ENCODE measurements around the gene SCUBE1.

Gene SCUBE1

DNA sequence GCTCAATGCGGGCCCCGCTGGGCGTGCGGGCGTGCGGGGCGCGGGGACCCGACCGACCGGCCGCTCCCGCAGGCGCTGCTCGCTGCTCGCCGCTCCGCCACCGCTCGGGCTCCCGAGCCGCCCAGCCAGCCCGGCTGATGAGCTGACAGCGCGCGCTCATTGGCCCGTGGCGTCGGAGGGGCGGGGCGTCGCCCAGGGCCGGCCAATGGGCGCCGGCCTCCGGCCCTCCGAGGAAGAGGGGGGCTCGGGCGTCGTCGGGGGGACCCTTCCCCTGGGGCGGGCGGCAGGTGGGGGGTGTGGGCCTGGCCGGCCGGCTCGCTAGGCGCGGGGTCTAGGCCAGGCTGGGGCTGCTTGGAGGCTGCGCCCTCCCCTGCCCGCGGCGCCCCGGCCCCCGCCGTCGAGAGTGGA is at the start of gene SCUBE1:
TSS of gene SCUBE1 (minus strand) at position 111 of the 408 bp plus-strand sequence. CDS start 111 bp downstream, outside the sequence.
- Histone ChIP-seq H3K36me3 (ENCODE audit: control insufficient read depth in 1 of 2, insufficient read depth in 2 of 2, low read length in 2 of 2) (no peaks in the 10 kb centered on the region), H3K4me1 (ENCODE audit: control insufficient read depth in 1 of 2, insufficient read depth in 2 of 2, low read length in 2 of 2) (peaks cover 0 to 9% of the 10 kb centered on the region in 2 donors), H3K9me3 (ENCODE audit: control insufficient read depth in 1 of 2, low read length in 2 of 2) (no peaks in the 10 kb centered on the region), H3K4me3 (ENCODE audit: low read depth in 1 of 2, low read length in 2 of 2) (peak within 1 kb of the TSS in 1 of 2 donors; percentile 38), H3K27ac (ENCODE audit: low read length) (no peak within 1 kb of the TSS), H3K27me3 (ENCODE audit: low read depth, low read length) (peaks cover 22% of the 10 kb centered on the region)

DNA sequence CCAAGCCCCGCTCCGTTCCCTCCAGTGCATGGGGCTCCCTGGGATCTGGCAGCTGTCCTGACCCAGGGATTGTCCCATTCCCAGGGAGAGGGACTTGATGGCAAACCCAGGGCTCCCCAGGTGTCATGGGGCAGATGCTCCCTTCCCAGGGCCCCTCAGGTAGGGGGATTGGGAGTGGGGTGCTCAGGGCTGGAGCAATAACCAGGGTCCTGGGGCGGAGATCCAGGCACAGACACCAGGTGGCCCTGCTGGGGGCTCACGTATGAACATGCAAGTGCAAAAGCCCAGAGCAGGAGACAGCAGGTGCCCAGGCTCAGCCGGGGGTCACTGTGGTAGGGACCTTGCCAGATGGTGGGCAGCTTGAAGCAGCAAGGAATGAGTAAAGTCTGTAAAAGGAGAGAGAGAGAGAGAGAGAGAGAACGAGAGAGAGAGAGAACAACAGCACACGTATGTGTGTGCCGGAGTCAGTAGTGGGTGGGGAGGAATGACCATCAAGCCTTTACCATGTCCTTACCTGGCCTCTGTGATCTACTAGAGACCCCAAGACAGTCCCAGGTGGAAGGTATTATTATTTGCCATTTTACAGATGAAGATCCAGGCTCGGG is 49.3 kb upstream of the SCUBE1 start:
- Histone ChIP-seq H3K27ac (ENCODE audit: low read length) (no peak overlapping the region), H3K36me3 (ENCODE audit: control insufficient read depth in 1 of 2, insufficient read depth in 2 of 2, low read length in 2 of 2) (no peaks in the 10 kb centered on the region), H3K9me3 (ENCODE audit: control insufficient read depth in 1 of 2, low read length in 2 of 2) (no peaks in the 10 kb centered on the region), H3K27me3 (ENCODE audit: low read depth, low read length) (peaks cover 6% of the 10 kb centered on the region), H3K4me1 (ENCODE audit: control insufficient read depth in 1 of 2, insufficient read depth in 2 of 2, low read length in 2 of 2) (peaks cover 0 to 5% of the 10 kb centered on the region in 2 donors), H3K4me3 (ENCODE audit: low read depth in 1 of 2, low read length in 2 of 2) (no peak overlapping the region)

DNA sequence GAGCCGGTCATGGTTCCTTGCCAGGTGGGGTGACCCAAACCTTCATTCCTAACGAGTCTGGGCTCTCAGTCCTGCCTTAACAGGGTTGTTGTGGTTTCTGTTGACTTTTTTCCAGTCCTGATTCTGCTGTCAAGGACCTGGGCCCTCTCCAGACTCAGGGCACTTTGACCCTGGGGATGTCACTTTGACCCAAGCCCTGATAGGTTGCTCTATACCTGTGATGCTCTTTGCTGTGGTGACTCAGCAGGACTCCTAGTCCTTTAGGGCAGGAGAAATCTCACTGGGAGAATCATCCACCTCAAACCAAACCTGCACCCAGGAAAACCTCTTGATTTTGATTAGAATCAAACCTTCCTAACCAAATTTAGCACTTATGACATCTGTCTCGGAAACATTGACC is 48.1 kb upstream of the SCUBE1 start:
- no peaks in the 10 kb centered on the region for H3K36me3 ChIP-seq (ENCODE audit: control insufficient read depth in 1 of 2, insufficient read depth in 2 of 2, low read length in 2 of 2)
- H3K4me1 ChIP-seq (ENCODE audit: control insufficient read depth in 1 of 2, insufficient read depth in 2 of 2, low read length in 2 of 2), result peaks cover 0 to 5% of the 10 kb centered on the region in 2 donors
- peaks cover 6% of the 10 kb centered on the region for H3K27me3 ChIP-seq (ENCODE audit: low read depth, low read length)
- no peak overlapping the region for H3K27ac ChIP-seq (ENCODE audit: low read length)
- no peaks in the 10 kb centered on the region for H3K9me3 ChIP-seq (ENCODE audit: control insufficient read depth in 1 of 2, low read length in 2 of 2)
- H3K4me3 ChIP-seq (ENCODE audit: low read depth in 1 of 2, low read length in 2 of 2), result no peak overlapping the region

DNA sequence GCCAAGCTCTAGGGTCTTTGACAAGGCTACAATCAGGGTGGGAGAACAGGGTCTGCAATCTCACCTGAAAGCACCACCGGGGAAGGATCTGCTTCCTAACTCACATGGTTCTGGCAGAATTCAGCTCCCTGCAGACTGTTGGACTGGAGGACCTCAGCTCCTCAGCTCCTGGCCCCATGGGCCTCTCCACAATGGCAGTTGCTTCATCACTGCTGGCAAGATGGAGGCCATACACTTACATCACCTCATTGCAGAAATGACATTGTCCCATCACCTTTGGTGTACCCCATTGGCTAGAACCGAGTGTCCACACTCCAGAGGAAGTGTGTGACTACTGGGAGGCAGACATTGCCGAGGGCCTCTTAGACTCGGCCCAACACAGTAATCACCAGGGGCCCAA is 47.7 kb upstream of the SCUBE1 start:
- Histone ChIP-seq H3K27me3 (ENCODE audit: low read depth, low read length) (peaks cover 6% of the 10 kb centered on the region), H3K36me3 (ENCODE audit: control insufficient read depth in 1 of 2, insufficient read depth in 2 of 2, low read length in 2 of 2) (no peaks in the 10 kb centered on the region), H3K4me3 (ENCODE audit: low read depth in 1 of 2, low read length in 2 of 2) (no peak overlapping the region), H3K4me1 (ENCODE audit: control insufficient read depth in 1 of 2, insufficient read depth in 2 of 2, low read length in 2 of 2) (peaks cover 0 to 6% of the 10 kb centered on the region in 2 donors), H3K9me3 (ENCODE audit: control insufficient read depth in 1 of 2, low read length in 2 of 2) (no peaks in the 10 kb centered on the region), H3K27ac (ENCODE audit: low read length) (no peak overlapping the region)

DNA sequence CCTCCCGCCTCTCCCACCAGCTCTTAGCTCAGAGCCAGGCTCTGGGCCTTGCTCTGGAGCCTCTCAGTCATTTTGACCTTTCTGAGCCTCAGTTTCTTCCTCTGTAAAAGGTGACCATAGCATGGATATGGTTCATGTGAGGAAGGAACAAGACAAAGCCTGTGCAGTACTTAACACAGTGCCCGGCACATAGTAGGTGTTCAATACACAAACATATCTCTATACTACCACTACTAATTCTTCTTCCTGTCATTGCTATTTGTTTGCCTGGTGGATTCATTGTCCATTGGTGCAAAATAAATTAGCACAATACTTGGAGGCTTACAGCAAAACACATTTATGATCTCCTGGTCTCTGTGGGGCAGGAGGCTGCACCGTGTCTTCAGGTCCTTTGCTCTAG is 47.0 kb upstream of the SCUBE1 start:
- H3K4me3 ChIP-seq (ENCODE audit: low read depth in 1 of 2, low read length in 2 of 2), result no peak overlapping the region
- no peaks in the 10 kb centered on the region for H3K9me3 ChIP-seq (ENCODE audit: control insufficient read depth in 1 of 2, low read length in 2 of 2)
- no peaks in the 10 kb centered on the region for H3K36me3 ChIP-seq (ENCODE audit: control insufficient read depth in 1 of 2, insufficient read depth in 2 of 2, low read length in 2 of 2)
- no peak overlapping the region for H3K27ac ChIP-seq (ENCODE audit: low read length)
- H3K27me3 ChIP-seq (ENCODE audit: low read depth, low read length), result peaks cover 6% of the 10 kb centered on the region
- peaks cover 0 to 10% of the 10 kb centered on the region in 2 donors for H3K4me1 ChIP-seq (ENCODE audit: control insufficient read depth in 1 of 2, insufficient read depth in 2 of 2, low read length in 2 of 2)

DNA sequence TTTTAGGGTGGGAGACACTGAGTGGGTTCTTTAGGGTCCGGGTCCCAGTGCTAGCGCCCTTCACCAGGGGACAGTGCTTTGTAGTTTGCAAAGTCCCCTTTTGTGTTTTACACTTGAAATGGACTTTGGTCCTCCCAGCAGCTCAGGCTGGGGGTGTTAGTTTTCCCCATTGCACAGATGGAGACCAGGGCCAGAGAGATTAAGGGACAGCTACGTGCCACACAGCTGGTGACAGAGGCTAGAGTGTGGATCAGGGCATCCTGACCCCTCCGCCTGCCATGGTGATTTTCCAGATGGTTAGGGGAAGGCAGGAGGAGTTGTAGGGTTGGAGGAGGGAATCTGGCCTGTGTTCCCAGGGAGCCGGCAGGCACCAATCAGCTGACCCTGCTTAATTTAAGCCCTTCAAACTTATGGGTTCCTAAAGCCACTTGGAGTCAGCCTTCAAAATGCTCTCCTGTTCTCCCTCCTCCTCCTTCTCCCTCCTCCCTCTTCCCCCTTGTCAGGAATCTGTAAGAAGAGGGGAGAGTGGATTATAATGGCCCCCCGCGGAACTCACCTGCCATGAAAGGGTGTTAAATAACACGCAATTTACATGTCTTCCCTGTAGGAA is 46.2 kb upstream of the SCUBE1 start:
- Histone ChIP-seq H3K4me3 (ENCODE audit: low read depth in 1 of 2, low read length in 2 of 2) (no peak overlapping the region), H3K27me3 (ENCODE audit: low read depth, low read length) (peaks cover 6% of the 10 kb centered on the region), H3K36me3 (ENCODE audit: control insufficient read depth in 1 of 2, insufficient read depth in 2 of 2, low read length in 2 of 2) (no peaks in the 10 kb centered on the region), H3K27ac (ENCODE audit: low read length) (no peak overlapping the region), H3K4me1 (ENCODE audit: control insufficient read depth in 1 of 2, insufficient read depth in 2 of 2, low read length in 2 of 2) (peaks cover 0 to 10% of the 10 kb centered on the region in 2 donors), H3K9me3 (ENCODE audit: control insufficient read depth in 1 of 2, low read length in 2 of 2) (no peaks in the 10 kb centered on the region)

DNA sequence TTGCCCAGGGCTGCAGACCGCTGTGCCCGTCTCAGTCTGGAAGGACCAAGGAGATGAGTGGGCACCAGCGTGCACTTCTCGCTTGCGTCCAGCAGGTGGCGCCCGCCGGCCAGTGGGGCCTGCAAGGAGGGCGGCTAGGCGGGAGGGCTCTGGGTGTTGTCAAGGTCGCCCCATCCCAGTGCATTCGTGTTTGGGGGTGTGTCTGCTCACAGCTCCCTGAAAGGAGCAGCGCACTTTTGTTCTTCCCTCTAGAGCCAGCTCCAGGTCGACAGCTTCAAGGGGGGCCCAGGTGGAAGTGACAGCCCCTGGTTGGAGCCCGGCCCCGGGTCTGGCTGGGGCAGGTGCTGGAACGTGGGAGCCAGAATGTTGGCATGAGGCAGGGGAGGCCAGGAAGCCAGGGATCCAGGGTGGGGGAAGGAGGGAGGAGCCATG is 45.3 kb upstream of the SCUBE1 start:
- Histone ChIP-seq H3K4me1 (ENCODE audit: control insufficient read depth in 1 of 2, insufficient read depth in 2 of 2, low read length in 2 of 2) (peaks cover 0 to 10% of the 10 kb centered on the region in 2 donors), H3K4me3 (ENCODE audit: low read depth in 1 of 2, low read length in 2 of 2) (no peak overlapping the region), H3K36me3 (ENCODE audit: control insufficient read depth in 1 of 2, insufficient read depth in 2 of 2, low read length in 2 of 2) (no peaks in the 10 kb centered on the region), H3K27me3 (ENCODE audit: low read depth, low read length) (peaks cover 6% of the 10 kb centered on the region), H3K9me3 (ENCODE audit: control insufficient read depth in 1 of 2, low read length in 2 of 2) (no peaks in the 10 kb centered on the region), H3K27ac (ENCODE audit: low read length) (no peak overlapping the region)

DNA sequence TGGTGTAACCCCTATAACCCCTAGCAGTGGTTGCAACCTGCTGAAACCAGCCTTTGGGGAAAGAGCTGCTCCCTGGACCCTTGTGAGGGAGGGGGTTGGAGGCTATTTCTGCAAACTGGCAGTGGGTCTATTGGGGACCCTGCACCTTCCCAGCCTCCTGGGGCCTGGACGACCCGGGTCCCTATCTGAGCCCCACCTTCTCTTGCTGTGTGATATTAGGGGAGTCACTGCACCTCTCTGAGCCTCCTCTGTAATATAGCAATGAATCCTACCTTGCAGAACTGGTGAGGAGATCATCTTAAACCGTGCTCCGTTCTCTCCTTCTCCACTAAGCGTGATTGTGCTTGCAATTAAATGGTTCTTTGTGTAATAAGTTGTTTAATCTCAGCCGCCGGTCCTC is 44.6 kb upstream of the SCUBE1 start:
- peaks cover 0 to 10% of the 10 kb centered on the region in 2 donors for H3K4me1 ChIP-seq (ENCODE audit: control insufficient read depth in 1 of 2, insufficient read depth in 2 of 2, low read length in 2 of 2)
- H3K27me3 ChIP-seq (ENCODE audit: low read depth, low read length), result peaks cover 6% of the 10 kb centered on the region
- no peak overlapping the region for H3K27ac ChIP-seq (ENCODE audit: low read length)
- H3K4me3 ChIP-seq (ENCODE audit: low read depth in 1 of 2, low read length in 2 of 2), result no peak overlapping the region
- no peaks in the 10 kb centered on the region for H3K9me3 ChIP-seq (ENCODE audit: control insufficient read depth in 1 of 2, low read length in 2 of 2)
- no peaks in the 10 kb centered on the region for H3K36me3 ChIP-seq (ENCODE audit: control insufficient read depth in 1 of 2, insufficient read depth in 2 of 2, low read length in 2 of 2)

DNA sequence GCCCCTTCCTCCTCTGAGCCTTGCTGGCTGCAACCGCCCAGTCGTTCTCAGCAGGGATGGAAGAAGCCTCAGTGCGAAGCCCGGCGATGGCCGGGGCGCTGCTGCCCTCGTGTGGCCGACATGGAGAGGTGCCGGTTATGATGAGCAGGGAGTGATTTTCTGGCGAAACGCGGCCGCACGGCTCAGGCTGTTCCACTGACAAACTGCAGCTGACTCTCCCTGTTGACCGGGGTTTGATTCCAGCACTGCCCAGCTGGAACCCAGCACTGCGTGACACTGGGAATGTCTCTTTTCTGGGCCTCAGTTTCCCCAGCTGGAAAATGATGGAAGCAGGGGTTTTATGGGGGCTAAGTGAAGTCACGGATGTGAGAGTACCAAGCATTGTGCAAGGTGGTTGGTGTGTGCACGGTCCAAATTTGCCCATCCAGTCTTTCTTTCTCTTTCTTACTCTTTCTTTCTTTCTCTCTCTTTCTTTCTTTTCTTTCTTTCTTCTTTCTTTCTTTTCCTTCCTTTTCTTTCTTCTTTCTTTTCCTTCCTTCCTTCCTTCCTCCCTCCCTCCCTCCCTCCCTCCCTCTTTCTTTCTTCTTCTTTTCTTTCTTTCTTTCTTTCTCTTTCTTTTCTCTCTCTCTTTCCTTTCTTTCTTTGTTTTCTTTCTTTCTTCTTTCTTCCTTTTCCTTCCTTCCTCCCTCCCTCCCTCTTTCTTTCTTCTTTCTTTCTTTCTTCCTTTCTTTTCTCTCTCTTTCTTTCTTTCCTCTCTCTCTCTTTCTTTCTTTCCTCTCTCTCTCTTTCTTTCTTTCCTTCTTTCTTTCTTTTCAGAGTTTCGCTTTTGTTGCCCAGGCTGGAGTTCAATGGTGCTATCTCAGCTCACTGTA is 42.8 kb upstream of the SCUBE1 start:
- H3K9me3 ChIP-seq (ENCODE audit: control insufficient read depth in 1 of 2, low read length in 2 of 2), result no peaks in the 10 kb centered on the region
- no peak overlapping the region for H3K27ac ChIP-seq (ENCODE audit: low read length)
- no peak overlapping the region for H3K4me3 ChIP-seq (ENCODE audit: low read depth in 1 of 2, low read length in 2 of 2)
- H3K4me1 ChIP-seq (ENCODE audit: control insufficient read depth in 1 of 2, insufficient read depth in 2 of 2, low read length in 2 of 2), result peaks cover 0 to 10% of the 10 kb centered on the region in 2 donors
- H3K27me3 ChIP-seq (ENCODE audit: low read depth, low read length), result peaks cover 6% of the 10 kb centered on the region
- no peaks in the 10 kb centered on the region for H3K36me3 ChIP-seq (ENCODE audit: control insufficient read depth in 1 of 2, insufficient read depth in 2 of 2, low read length in 2 of 2)

DNA sequence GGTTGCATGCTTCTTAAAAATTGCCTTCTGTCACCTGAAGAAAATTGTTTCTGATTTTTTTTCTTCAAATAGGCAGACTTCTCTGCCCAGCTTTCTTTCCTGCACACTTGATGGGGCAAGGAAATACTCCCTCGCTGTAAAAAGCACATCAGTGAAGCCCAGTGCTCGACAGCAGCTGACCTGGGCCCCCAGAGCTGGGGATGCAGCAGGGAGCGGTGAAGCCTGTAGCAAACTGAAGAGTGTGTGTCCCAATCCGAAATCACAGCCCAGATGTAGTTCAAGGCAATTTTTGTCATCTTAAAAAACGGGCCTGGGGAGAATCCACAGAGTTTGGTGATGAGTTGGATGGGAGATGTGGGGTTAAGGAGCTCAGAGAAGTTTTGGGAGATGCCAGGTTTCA is 41.7 kb upstream of the SCUBE1 start:
- no peaks in the 10 kb centered on the region for H3K36me3 ChIP-seq (ENCODE audit: control insufficient read depth in 1 of 2, insufficient read depth in 2 of 2, low read length in 2 of 2)
- H3K27ac ChIP-seq (ENCODE audit: low read length), result no peak overlapping the region
- H3K27me3 ChIP-seq (ENCODE audit: low read depth, low read length), result peaks cover 6% of the 10 kb centered on the region
- H3K4me3 ChIP-seq (ENCODE audit: low read depth in 1 of 2, low read length in 2 of 2), result no peak overlapping the region
- no peaks in the 10 kb centered on the region for H3K9me3 ChIP-seq (ENCODE audit: control insufficient read depth in 1 of 2, low read length in 2 of 2)
- peaks cover 0 to 10% of the 10 kb centered on the region in 2 donors for H3K4me1 ChIP-seq (ENCODE audit: control insufficient read depth in 1 of 2, insufficient read depth in 2 of 2, low read length in 2 of 2)

DNA sequence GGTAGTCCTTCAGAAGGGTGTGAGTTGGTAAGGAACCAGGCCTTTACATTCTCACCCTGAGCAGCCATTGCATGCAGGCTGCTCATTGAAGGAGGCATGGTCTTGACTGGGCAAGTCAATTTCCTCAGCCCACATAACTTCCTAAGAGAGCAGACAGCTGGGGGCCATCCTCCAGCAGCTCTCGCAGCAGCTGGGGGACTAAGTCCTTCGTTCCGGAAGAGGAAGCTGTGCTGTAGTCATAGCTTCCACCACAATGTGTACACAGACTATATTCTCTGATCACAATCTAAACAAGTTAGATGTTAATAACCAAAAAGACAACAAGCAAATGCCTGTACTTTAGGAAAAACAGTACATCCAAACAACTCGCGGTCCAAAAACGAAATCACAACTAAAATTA is 38.5 kb upstream of the SCUBE1 start:
- Histone ChIP-seq H3K36me3 (ENCODE audit: control insufficient read depth in 1 of 2, insufficient read depth in 2 of 2, low read length in 2 of 2) (no peaks in the 10 kb centered on the region), H3K9me3 (ENCODE audit: control insufficient read depth in 1 of 2, low read length in 2 of 2) (no peaks in the 10 kb centered on the region), H3K27me3 (ENCODE audit: low read depth, low read length) (no peaks in the 10 kb centered on the region), H3K4me3 (ENCODE audit: low read depth in 1 of 2, low read length in 2 of 2) (no peak overlapping the region), H3K4me1 (ENCODE audit: control insufficient read depth in 1 of 2, insufficient read depth in 2 of 2, low read length in 2 of 2) (peaks cover 0 to 5% of the 10 kb centered on the region in 2 donors), H3K27ac (ENCODE audit: low read length) (no peak overlapping the region)

Data from muscle layer of duodenum (tissue), 2 donors.